GM12864 (cell line): ENCODE data around the gene FRYL.
"Not testable (repeated sequence)": the region's sequence is repeated elsewhere in the genome, so short reads cannot be mapped to it uniquely, and the experiment has no call there.

Experiments
- DNase-seq: peaks from one replicate; pipeline ENCODE4 v3.0.0-alpha.2; 2011; ENCODE audit warnings: low read depth
- H3K4me3 ChIP-seq: 2 replicates; pipeline ENCODE4 v1.5.1; 2011; ENCODE audit warnings: mild to moderate bottlenecking, low read depth, low read length, control low read depth
- CTCF ChIP-seq: IDR thresholded peaks from 2 replicates; pipeline ENCODE4 v1.5.1; 2011; ENCODE audit warnings: low read depth, mild to moderate bottlenecking, moderate library complexity, low read length, control low read depth, inconsistent platforms; ENCODE audit errors: missing control alignments

FRYL gene

GRCh38 chr4:48804584-48805301, 24.7 kb upstream of the FRYL start:
- TF ChIP-seq CTCF = no peak
- no peak for DNase-seq
- H3K4me3 ChIP-seq = no peak overlapping the region

- TF ChIP-seq CTCF = no peak
- DNase-seq = no peak
- no peak overlapping the region for H3K4me3 ChIP-seq
Measured at GRCh38 chr4:48801016-48801715, 21.1 kb upstream of the FRYL start.

GRCh38 chr4:48800155-48800554, 20.1 kb upstream of the FRYL start:
- DNase-seq, H3K4me3 ChIP-seq: not testable (repeated sequence)

GRCh38 chr4:48799157-48799556, 19.1 kb upstream of the FRYL start:
- H3K4me3 ChIP-seq = no peak overlapping the region
- no peak for DNase-seq
- TF ChIP-seq CTCF = no peak

GRCh38 chr4:48798117-48798516, 18.0 kb upstream of the FRYL start:
- no peak for DNase-seq
- no peak overlapping the region for H3K4me3 ChIP-seq
- no peak for TF ChIP-seq CTCF

GRCh38 chr4:48796927-48797679, 17.0 kb upstream of the FRYL start:
- DNase-seq = no peak
- H3K4me3 ChIP-seq = no peak overlapping the region
- TF ChIP-seq CTCF = no peak

DNA sequence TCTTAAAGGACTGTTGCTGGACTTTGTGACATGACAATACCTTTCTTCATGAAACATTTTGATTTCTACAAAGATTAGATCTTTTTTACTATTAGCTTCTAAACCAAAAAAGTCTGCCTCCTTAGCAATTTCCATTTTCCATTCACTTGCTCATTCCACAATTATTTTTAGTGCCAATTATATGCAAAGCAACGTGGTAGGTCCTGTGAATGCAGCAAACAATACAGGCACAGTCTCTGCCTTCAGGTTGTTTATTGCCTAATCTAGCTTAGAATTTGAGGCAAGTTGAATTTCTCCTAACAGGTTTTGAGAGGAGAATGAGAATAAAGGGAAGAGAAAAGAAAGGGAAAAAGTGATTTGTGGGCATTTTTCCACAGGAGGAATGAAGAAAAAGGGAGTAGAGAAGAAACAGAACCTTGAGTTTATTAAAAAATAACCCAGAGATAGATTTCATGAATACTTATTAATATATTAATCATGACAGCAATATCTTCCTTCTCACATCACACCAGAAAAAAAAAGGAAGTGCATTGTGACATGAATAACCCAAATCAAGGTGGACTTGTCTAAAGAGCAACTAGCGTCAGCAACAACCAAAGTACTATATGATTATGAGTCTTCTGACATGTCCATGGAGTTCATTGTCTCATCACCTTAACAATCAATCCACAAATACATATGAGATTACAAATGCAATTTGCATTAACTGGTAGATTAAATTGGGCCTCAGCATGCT, 16.3 kb upstream of the FRYL start:
- no peak overlapping the region for H3K4me3 ChIP-seq
- no peak for TF ChIP-seq CTCF
- no peak for DNase-seq
